Suprapubic skin (tissue), 3 donors: ENCODE measurements around the gene SOX5.

Experiments used
- CTCF ChIP-seq, 2 donors: fragments of 200-600 bp in 1 of 2; fragments of 450-650 bp in 1 of 2; sonication (generic) in 1 of 2; IDR thresholded peaks; one replicate each; pipeline ENCODE4 v1.5.1; 2016 to 2019; ENCODE audit warnings: antibody characterized with exemption in 2 of 2, mild to moderate bottlenecking in 1 of 2, moderate library complexity in 1 of 2
- POLR2AphosphoS5 ChIP-seq, 3 donors: sonication (generic); formaldehyde crosslinking; IDR thresholded peaks; one replicate each; pipeline ENCODE4 v1.6.1; 2017; ENCODE audit warnings: antibody characterized with exemption in 3 of 3

DNA sequence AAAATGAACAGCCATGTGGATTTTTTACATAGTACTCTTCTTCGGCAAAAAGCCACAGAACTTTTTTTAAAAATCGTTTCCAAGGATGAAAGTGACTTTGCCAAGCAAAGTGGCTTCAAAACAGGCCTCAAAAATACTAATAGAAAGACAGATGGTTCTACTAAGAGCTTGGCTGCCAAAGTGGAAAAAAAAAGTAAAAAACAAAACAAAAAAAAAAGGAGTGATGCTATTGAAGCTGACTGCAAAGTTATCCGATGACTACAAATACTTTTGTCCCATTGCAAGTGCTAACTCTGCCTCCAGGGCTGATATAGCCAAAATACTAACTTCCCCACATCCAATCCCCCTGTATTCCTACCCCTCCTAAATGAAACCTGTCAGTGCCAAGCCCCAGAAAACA is 277.6 kb downstream of the SOX5 start:
- TF ChIP-seq CTCF (IDR thresholded peaks at IDR 0.05): no peak
- no peak for TF ChIP-seq POLR2AphosphoS5 (IDR thresholded peaks at IDR 0.05)
